Measurements from ENCODE around the gene HSD11B2.

HSD11B2 gene

DNA sequence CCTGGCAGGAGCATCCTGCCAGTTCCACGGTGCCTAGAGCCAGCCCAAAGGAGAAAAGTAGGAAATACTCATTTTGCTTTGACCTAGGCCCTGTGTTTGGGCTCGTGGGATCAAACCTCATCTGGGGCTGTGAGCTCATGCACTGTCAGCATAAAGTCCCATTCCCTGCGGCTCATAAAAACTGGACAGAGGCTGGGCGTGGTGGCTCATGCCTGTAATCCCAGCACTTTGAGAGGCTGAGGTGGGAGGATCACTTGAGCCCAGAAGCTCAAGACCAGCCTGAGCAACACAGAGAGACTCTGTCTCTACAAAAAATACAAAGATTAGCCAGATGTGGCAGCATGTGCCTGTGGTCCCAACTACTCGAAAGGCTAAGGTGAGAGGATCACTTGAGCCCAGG lies 32.1 kb downstream of the HSD11B2 start:
- TF ChIP-seq, protein P1, sequence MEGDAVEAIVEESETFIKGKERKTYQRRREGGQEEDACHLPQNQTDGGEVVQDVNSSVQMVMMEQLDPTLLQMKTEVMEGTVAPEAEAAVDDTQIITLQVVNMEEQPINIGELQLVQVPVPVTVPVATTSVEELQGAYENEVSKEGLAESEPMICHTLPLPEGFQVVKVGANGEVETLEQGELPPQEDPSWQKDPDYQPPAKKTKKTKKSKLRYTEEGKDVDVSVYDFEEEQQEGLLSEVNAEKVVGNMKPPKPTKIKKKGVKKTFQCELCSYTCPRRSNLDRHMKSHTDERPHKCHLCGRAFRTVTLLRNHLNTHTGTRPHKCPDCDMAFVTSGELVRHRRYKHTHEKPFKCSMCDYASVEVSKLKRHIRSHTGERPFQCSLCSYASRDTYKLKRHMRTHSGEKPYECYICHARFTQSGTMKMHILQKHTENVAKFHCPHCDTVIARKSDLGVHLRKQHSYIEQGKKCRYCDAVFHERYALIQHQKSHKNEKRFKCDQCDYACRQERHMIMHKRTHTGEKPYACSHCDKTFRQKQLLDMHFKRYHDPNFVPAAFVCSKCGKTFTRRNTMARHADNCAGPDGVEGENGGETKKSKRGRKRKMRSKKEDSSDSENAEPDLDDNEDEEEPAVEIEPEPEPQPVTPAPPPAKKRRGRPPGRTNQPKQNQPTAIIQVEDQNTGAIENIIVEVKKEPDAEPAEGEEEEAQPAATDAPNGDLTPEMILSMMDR (IDR thresholded peaks at IDR 0.05; ENCODE audit: low read length, missing control alignments), result no peak
- no peak overlapping the region for H3K4me3 ChIP-seq (replicated peaks; ENCODE audit: low read depth, low read length)
- DNase-seq (ENCODE audit: low read depth), result no peak

DNA sequence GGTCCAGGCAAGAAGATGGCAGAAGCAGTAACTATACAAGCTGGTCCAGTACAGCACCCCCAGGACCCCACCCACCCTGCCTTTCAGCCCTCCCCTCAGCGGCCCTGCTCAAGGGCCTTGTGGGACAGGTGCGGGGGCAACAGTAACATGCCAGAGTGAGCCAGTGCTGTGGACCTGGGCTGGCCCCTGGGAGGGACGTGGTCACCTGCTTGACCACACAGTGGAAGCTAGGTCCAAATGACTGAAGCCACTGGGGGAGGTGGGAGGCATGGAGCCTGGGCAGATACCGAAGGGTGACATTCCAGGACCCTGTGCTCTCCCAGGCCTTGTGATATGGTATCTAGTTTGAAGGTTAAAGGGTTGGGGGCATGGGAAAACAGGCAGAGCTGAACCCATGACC lies 32.8 kb downstream of the HSD11B2 start:
- TF ChIP-seq, protein P1 (IDR thresholded peaks at IDR 0.05; ENCODE audit: low read length, missing control alignments), result no peak
- no peak for DNase-seq (ENCODE audit: low read depth)
- no peak overlapping the region for H3K4me3 ChIP-seq (replicated peaks; ENCODE audit: low read depth, low read length)

DNA sequence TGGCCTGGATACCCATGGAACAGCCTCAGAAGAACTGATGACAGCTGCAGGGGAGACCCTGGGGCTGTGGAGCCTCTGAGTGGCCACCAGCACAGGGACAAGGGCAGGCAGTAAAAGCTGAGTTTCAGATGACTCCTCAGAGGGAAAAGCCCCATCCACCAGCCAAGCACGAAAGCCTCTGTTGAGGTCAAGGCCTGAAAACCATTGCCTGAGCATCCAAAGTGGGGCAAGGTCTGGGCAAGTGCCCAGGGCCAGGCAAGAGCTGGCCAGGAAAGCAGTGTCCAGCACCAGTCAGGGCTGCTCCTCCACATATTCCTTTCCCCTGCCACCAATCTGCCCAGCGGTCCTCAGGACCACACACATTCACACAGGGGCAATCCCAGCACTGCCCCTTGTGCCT lies 33.6 kb downstream of the HSD11B2 start:
- no peak for DNase-seq (ENCODE audit: low read depth)
- H3K4me3 ChIP-seq (replicated peaks; ENCODE audit: low read depth, low read length), result no peak overlapping the region
- TF ChIP-seq, protein P1 (IDR thresholded peaks at IDR 0.05; ENCODE audit: low read length, missing control alignments), result no peak

DNA sequence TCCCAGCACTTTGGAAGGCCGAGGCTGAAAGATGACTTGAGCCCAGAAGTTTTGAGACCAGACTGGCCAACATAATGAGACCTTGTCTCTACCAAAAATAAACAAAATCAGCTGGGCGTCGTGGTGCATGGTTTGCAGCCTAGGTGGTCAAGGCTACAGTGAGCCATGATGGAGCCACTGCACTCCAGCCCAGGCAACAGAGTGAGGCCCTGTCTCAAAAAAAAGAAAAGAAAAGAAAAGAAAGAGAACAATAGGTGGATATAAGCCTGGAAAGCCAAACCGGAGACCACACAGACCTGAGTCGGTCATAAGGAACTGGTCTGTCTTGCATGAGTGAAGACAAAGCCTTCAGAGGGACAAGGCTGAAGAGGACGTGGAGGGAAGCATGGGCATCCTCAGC lies 35.7 kb downstream of the HSD11B2 start:
- H3K4me3 ChIP-seq (replicated peaks; ENCODE audit: low read depth, low read length), result no peak overlapping the region
- TF ChIP-seq, protein P1 (IDR thresholded peaks at IDR 0.05; ENCODE audit: low read length, missing control alignments), result no peak
- no peak for DNase-seq (ENCODE audit: low read depth)

DNA sequence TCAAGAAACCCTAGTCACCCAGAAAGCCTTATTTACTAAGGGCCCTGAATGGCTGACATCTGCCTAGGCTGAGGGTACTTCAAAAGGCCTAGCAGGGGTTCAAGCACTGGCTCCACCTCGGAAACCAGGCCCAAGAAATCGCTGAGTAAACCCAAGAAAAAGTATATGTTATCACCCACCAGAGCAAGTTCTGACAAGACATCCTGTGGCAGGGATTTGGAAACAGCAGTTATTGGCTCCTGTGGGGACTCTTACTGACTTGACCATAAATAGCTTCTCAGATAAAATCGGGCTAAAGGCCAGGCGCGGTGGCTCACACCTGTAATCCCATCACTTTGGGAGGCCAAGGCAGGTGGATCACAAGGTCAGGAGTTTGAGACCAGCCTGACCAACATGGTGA lies 37.8 kb downstream of the HSD11B2 start:
- no peak overlapping the region for H3K4me3 ChIP-seq (replicated peaks; ENCODE audit: low read depth, low read length)
- TF ChIP-seq, protein P1 (IDR thresholded peaks at IDR 0.05; ENCODE audit: low read length, missing control alignments), result no peak
- DNase-seq (ENCODE audit: low read depth), result no peak

DNA sequence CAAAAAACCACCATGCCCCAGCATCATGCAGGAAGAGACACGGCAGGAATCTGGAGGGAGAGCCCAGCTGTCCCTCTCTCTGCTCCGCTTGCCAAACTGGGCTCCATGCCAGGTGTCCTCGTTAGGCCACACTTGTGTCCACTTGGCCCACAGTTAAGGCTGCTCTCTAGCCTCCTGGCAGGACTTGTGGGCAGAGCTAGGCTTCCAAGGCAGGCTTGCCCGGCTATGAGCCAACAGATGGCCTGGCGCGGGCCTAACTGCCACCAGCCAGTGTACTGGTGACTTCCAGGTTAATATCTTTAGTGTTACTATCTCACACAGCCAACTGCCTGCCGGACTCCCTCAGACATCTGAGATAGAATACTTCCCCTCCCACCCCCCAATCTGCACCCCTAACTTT lies 39.4 kb downstream of the HSD11B2 start:
- no peak for DNase-seq (ENCODE audit: low read depth)
- TF ChIP-seq, protein P1 (IDR thresholded peaks at IDR 0.05; ENCODE audit: low read length, missing control alignments), result no peak
- H3K4me3 ChIP-seq (replicated peaks; ENCODE audit: low read depth, low read length), result no peak overlapping the region

DNA sequence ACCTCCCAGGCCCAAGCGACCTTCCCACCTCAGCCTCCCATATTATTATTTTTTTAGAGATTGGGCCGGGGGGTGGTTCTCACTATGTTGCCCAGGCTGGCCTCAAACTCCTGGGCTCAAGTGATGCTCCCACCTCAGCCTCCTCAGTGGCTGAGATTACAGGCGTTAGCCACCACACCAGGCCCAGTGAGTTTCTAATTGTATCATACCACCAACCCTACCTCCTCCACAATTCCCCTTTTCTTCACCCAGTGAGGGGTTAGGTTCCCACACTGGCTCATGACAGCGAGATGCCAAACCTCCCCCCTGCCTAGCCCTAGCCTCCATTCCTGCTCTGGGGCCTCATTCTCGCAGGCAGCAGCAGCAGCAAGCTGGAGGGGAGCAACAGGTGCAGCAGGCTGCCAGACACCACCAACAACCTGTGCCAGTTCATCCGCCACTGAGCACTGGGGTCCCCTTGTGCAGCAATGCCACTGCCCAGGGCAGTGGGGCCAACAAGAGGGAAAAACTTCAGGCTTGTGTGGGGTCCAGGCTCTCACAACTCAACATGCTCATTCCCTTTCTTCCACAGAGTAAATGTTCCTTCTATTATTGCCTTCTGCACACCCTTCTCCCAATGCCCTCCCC lies 41.0 kb downstream of the HSD11B2 start:
- TF ChIP-seq, protein P1 (IDR thresholded peaks at IDR 0.05; ENCODE audit: low read length, missing control alignments), result no peak

More for the DNA sequence above, 41.0 kb downstream of the HSD11B2 start:
- H3K4me3 ChIP-seq (replicated peaks; ENCODE audit: low read depth, low read length), result no peak overlapping the region
- no peak for DNase-seq (ENCODE audit: low read depth)
